IMR-90 (cell line): Measurements from ENCODE around the gene ACYP2. TPM values are rescaled to one million over a fixed set of nuclear protein-coding genes. Genes with fewer than 3 reads are reported as not detected.

Experiments
- ATAC-seq: fragments of 200-7000 bp; cut with Tn5 transposase; 2 replicates; pipeline ENCODE4 v1.9.1; 2020; ENCODE audit warnings: low read depth, mild to moderate bottlenecking, moderate library complexity
- BruUV-seq: library from RNA; stranded (reverse); fragments of 400-500 nt; replicated peaks from 2 replicates; lab custom pipeline; 2021; lab: Mats Ljungman, UMichigan
- CTCF ChIA-PET: fragments of 300-600 bp; formaldehyde crosslinking; extraction: SDS; loops from one replicate; lab custom pipeline; 2021; ENCODE audit warnings: antibody characterized with exemption; lab: Yijun Ruan, JAX
- POLR2A ChIA-PET: fragments of 300-600 bp; sonication (Branson Sonifier 250); formaldehyde crosslinking; loops from one replicate; lab custom pipeline; 2022; ENCODE audit warnings: antibody characterized with exemption; ENCODE audit not compliant: unreplicated experiment; lab: Charles Lee
- DNase-seq: peaks from one replicate; pipeline ENCODE4 v3.0.0; 2013
- H2AFZ ChIP-seq: replicated peaks from 2 replicates; pipeline ENCODE3; 2013; ENCODE audit warnings: low read length, mild to moderate bottlenecking; ENCODE audit not compliant: poor library complexity
- H2AK5ac ChIP-seq: 2 replicates; pipeline ENCODE4 v1.6.1; 2013; ENCODE audit warnings: low read depth, low read length, inconsistent platforms
- H2AK9ac ChIP-seq: replicated peaks from 2 replicates; pipeline ENCODE3; 2013; ENCODE audit warnings: mild to moderate bottlenecking, low read depth, low read length, moderate library complexity; ENCODE audit not compliant: poor library complexity
- H2BK120ac ChIP-seq: 2 replicates; pipeline ENCODE4 v1.6.1; 2013; ENCODE audit warnings: low read depth, low read length, inconsistent platforms
- H2BK15ac ChIP-seq: 3 replicates; pipeline ENCODE4 v1.6.1; 2013; ENCODE audit warnings: low read depth, low read length, inconsistent platforms
- H2BK20ac ChIP-seq: 2 replicates; pipeline ENCODE4 v1.6.1; 2013; ENCODE audit warnings: low read depth, mild to moderate bottlenecking, inconsistent platforms, low read length, moderate library complexity
- H2BK5ac ChIP-seq: 2 replicates; pipeline ENCODE4 v1.6.1; 2013; ENCODE audit warnings: mild to moderate bottlenecking, low read depth, low read length, inconsistent platforms; ENCODE audit not compliant: poor library complexity, severe bottlenecking
- H3K14ac ChIP-seq: replicated peaks from 2 replicates; pipeline ENCODE4 v1.6.1; 2013; ENCODE audit warnings: low read depth, low read length, inconsistent platforms
- H3K18ac ChIP-seq: 2 replicates; pipeline ENCODE4 v1.6.1; 2013; ENCODE audit warnings: low read depth, low read length, control low read depth
- H3K23ac ChIP-seq: 2 replicates; pipeline ENCODE4 v1.6.1; 2013; ENCODE audit warnings: low read depth, low read length, inconsistent platforms
- H3K27ac ChIP-seq: 2 replicates; pipeline ENCODE4 v1.5.1; 2013; ENCODE audit warnings: mild to moderate bottlenecking, control low read depth, low read length; ENCODE audit not compliant: insufficient read depth
- H3K27me3 ChIP-seq: 2 replicates; pipeline ENCODE4 v1.6.1; 2013; ENCODE audit warnings: low read length; ENCODE audit not compliant: control insufficient read depth, insufficient read depth
- H3K36me3 ChIP-seq: 2 replicates; pipeline ENCODE4 v1.6.1; 2013; ENCODE audit warnings: low read length, mixed read lengths; ENCODE audit not compliant: control insufficient read depth, insufficient read depth
- H3K4ac ChIP-seq: 2 replicates; pipeline ENCODE4 v1.6.1; 2013; ENCODE audit warnings: low read depth, low read length, inconsistent platforms
- H3K4me1 ChIP-seq: 2 replicates; pipeline ENCODE4 v1.6.1; 2013; ENCODE audit warnings: low read length, mixed read lengths; ENCODE audit not compliant: control insufficient read depth, insufficient read depth
- H3K4me2 ChIP-seq: 2 replicates; pipeline ENCODE4 v1.6.1; 2013; ENCODE audit warnings: low read depth, mild to moderate bottlenecking, control low read depth, low read length, moderate library complexity
- H3K4me3 ChIP-seq: 2 replicates; pipeline ENCODE4 v1.5.1; 2013; ENCODE audit warnings: low read depth, mild to moderate bottlenecking, control low read depth, low read length, moderate library complexity; ENCODE audit not compliant: insufficient read depth
- H3K56ac ChIP-seq: 2 replicates; pipeline ENCODE4 v1.6.1; 2013; ENCODE audit warnings: low read length, inconsistent platforms; ENCODE audit not compliant: insufficient read depth; ENCODE audit errors: extremely low read depth
- H3K79me1 ChIP-seq, 2 experiments: 2 replicates each; pipeline ENCODE4 v1.6.1; 2013; ENCODE audit warnings: low read length in 2 of 2, inconsistent platforms in 1 of 2, low read depth in 1 of 2
- H3K9ac ChIP-seq: 2 replicates; pipeline ENCODE4 v1.6.1; 2013; ENCODE audit warnings: low read depth, low read length, control low read depth
- H3K9me1 ChIP-seq: 2 replicates; pipeline ENCODE4 v1.6.1; 2013; ENCODE audit warnings: low read length, inconsistent platforms; ENCODE audit not compliant: insufficient read depth
- H3K9me3 ChIP-seq: 2 replicates; pipeline ENCODE4 v1.6.1; 2013; ENCODE audit warnings: low read length; ENCODE audit not compliant: control insufficient read depth, insufficient read depth
- H4K20me1 ChIP-seq: 2 replicates; pipeline ENCODE4 v1.6.1; 2013; ENCODE audit warnings: low read length, inconsistent platforms; ENCODE audit not compliant: insufficient read depth
- H4K5ac ChIP-seq: 2 replicates; pipeline ENCODE4 v1.6.1; 2013; ENCODE audit warnings: mild to moderate bottlenecking, low read depth, low read length, control low read depth
- H4K8ac ChIP-seq, 2 experiments: 2 replicates each; pipeline ENCODE4 v1.6.1; 2013; ENCODE audit warnings: low read depth in 2 of 2, low read length in 2 of 2, control low read depth in 1 of 2, inconsistent platforms in 1 of 2
- H4K91ac ChIP-seq: 2 replicates; pipeline ENCODE4 v1.6.1; 2013; ENCODE audit warnings: low read depth, low read length, inconsistent platforms; ENCODE audit not compliant: insufficient read depth
- RAD21 ChIP-seq: IDR thresholded peaks from 2 replicates; pipeline ENCODE4 v1.6.1; 2012; ENCODE audit warnings: low read length, improper control_type of control experiment
- SMC3 ChIP-seq: fragments of 150-350 bp; IDR thresholded peaks from 2 replicates; pipeline ENCODE4 v1.6.1; 2016; ENCODE audit warnings: low read depth, mild to moderate bottlenecking, antibody characterized with exemption, low read length, moderate library complexity
- WGBS, 2 experiments: methylation state at CpG; one replicate each; pipeline versions ENCODE4 v1.1.5 to v1.1.7; 2013; ENCODE audit warnings: missing lambda C conversion rate in 2 of 2; ENCODE audit not compliant: insufficient read length in 1 of 2; ENCODE audit errors: extremely low coverage in 2 of 2; 5-methylcytosine and 5-hydroxymethylcytosine counted together
- dilution Hi-C: fragments of 300-500 bp; cut with HindIII; formaldehyde crosslinking; loops from one replicate; pipeline ENCODE4 v1.14.3; 2018; ENCODE audit warnings: low sequenced_read_pairs; ENCODE audit not compliant: unreplicated experiment
- in situ Hi-C: fragments of 300-500 bp; cut with MboI; formaldehyde crosslinking; loops from 3 replicates; pipeline ENCODE4 v1.14.3; 2019; ENCODE audit warnings: low sequenced_read_pairs, inconsistent platforms, mixed read lengths
- intact Hi-C: fragments of 100-400 bp; cut with micrococcal nuclease; formaldehyde crosslinking; loops from 2 replicates; pipeline ENCODE4 v1.10.0; 2022
- polyA plus RNA-seq, 3 experiments: library from polyadenylated mRNA; depleted of rRNA; stranded (reverse); fragments of >200 nt; gene quantifications; 2 replicates each; pipeline ENCODE4 v1.2.3, GENCODE V29; 2012; ENCODE audit warnings: low replicate concordance in 1 of 3
- total RNA-seq: library from RNA; depleted of rRNA; stranded (reverse); fragments of >200 nt; gene quantifications from 2 replicates; pipeline ENCODE4 v1.2.3, GENCODE V29; 2012
- TF ChIP-seq, protein P1 (sequence below): conservative IDR thresholded peaks from 2 replicates; pipeline ENCODE4 v1.5.1; 2012; ENCODE audit warnings: mild to moderate bottlenecking, low read depth, low read length, improper control_type of control experiment
- TF ChIP-seq, protein P2 (sequence below): fragments of 150-350 bp; IDR thresholded peaks from 2 replicates; pipeline ENCODE4 v1.6.1; 2017; ENCODE audit warnings: mild to moderate bottlenecking, antibody characterized with exemption, low read length, low read depth

The ACYP2 gene
- total and polyA plus RNA-seq, 2 of the 4 experiments (the other 2 are of a cell fraction): 3.9 to 7.4 TPM

DNA sequence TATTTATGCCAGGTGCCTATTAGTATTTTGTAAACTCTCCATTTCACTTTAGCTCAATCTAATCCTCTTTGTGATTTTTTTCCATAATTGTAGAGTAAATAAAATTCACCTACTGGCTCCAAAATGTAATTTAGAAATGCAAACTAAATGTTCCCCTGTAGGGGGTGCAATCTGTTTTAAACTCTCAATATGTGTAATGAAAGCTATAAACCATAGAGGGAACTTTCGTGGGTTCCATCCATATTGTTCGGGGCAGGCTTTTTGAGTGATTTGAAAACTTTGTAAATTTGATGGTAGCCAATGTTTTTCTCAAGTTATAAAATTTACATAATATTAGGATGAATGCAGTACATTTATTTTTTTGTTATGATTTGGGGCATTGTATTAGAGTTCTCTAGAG is 91.2 kb downstream of the ACYP2 start:
- BruUV-seq: no TSS peak
- DNase-seq: peak; percentile 46
- in situ Hi-C loops: no loop called here

More for the DNA sequence above, 91.2 kb downstream of the ACYP2 start:
- H3K36me3 ChIP-seq: no peaks in the 10 kb centered on the region
- intact Hi-C loops (loop anchor here (5.0 to 10.0 kb wide), 2 partner anchors 251 to 318 kb away; partner anchors contain the start of gene SPTBN1), dilution Hi-C loops (no loop called here)
- WGBS, 2 experiments: no CpG with 5 or more reads among the region's 2 CpGs
- no peak overlapping the region for H3K9ac ChIP-seq
- no peak overlapping the region for H4K91ac ChIP-seq
- no peak overlapping the region for H3K27ac ChIP-seq
- no peak overlapping the region for H3K4ac ChIP-seq
- H3K4me3 ChIP-seq: no peak overlapping the region
- no peak overlapping the region for H2AK9ac ChIP-seq
- H3K14ac ChIP-seq: no peak overlapping the region
- ChIA-PET CTCF (interaction anchor here (0.6 to 1.2 kb wide), 2 partner anchors 30 to 47 kb away, joined by 3 read pairs; no protein-coding TSS in a partner anchor), POLR2A (no interaction called here)
- H3K4me2 ChIP-seq: no peak overlapping the region
- H3K9me3 ChIP-seq: no peaks in the 10 kb centered on the region
- H4K8ac ChIP-seq: no peak overlapping the region
- H2BK20ac ChIP-seq: no peak overlapping the region
- TF ChIP-seq SMC3 (peak; percentile 41; the same call in 1 of the 2 replicates), RAD21 (peak; percentile 56)
- TF ChIP-seq, protein P1, sequence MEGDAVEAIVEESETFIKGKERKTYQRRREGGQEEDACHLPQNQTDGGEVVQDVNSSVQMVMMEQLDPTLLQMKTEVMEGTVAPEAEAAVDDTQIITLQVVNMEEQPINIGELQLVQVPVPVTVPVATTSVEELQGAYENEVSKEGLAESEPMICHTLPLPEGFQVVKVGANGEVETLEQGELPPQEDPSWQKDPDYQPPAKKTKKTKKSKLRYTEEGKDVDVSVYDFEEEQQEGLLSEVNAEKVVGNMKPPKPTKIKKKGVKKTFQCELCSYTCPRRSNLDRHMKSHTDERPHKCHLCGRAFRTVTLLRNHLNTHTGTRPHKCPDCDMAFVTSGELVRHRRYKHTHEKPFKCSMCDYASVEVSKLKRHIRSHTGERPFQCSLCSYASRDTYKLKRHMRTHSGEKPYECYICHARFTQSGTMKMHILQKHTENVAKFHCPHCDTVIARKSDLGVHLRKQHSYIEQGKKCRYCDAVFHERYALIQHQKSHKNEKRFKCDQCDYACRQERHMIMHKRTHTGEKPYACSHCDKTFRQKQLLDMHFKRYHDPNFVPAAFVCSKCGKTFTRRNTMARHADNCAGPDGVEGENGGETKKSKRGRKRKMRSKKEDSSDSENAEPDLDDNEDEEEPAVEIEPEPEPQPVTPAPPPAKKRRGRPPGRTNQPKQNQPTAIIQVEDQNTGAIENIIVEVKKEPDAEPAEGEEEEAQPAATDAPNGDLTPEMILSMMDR: peak; percentile 60
- TF ChIP-seq, protein P2, sequence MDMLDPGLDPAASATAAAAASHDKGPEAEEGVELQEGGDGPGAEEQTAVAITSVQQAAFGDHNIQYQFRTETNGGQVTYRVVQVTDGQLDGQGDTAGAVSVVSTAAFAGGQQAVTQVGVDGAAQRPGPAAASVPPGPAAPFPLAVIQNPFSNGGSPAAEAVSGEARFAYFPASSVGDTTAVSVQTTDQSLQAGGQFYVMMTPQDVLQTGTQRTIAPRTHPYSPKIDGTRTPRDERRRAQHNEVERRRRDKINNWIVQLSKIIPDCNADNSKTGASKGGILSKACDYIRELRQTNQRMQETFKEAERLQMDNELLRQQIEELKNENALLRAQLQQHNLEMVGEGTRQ: no peak
- H3K79me1 ChIP-seq: no peaks in the 10 kb centered on the region
- H3K9me1 ChIP-seq: no peaks in the 10 kb centered on the region
- no peaks in the 10 kb centered on the region for H4K20me1 ChIP-seq
- no peak overlapping the region for H2BK5ac ChIP-seq
- H3K23ac ChIP-seq: no peak overlapping the region
- peaks cover 6% of the 10 kb centered on the region; the same call in 1 of the 2 replicates for H3K4me1 ChIP-seq
- peak; percentile 42; the same call in 1 of the 2 replicates for ATAC-seq
- H2AFZ ChIP-seq: no peak overlapping the region
- H3K56ac ChIP-seq: no peak overlapping the region
- H2AK5ac ChIP-seq: no peak overlapping the region
- no peaks in the 10 kb centered on the region for H3K27me3 ChIP-seq
- no peak overlapping the region for H3K18ac ChIP-seq
- no peak overlapping the region for H2BK15ac ChIP-seq
- H4K5ac ChIP-seq: no peak overlapping the region
- H2BK120ac ChIP-seq: no peak overlapping the region
